Omental fat pad (tissue), 4 donors: ENCODE measurements around the gene HOXA5. TPM values are rescaled to one million over a fixed set of nuclear protein-coding genes. Genes with fewer than 3 reads are reported as not detected.

Experiments used
- ATAC-seq: fragments of 150-250 bp; one replicate; pipeline ENCODE4 v1.9.1; 2016; ENCODE audit warnings: mild to moderate bottlenecking, moderate library complexity; ENCODE audit not compliant: low FRiP score
- DNase-seq: peaks from one replicate; pipeline ENCODE4 v3.0.0-alpha.2; 2019; ENCODE audit warnings: low spot score
- total RNA-seq, 4 donors: library from RNA; depleted of rRNA; stranded (reverse); fragments of >200 nt; gene quantifications; one replicate each; pipeline ENCODE4 v1.1.0, GENCODE V29; 2016
- TF ChIP-seq, protein P1 (sequence below), 3 donors: fragments of 450-650 bp; IDR thresholded peaks; one replicate each; pipeline ENCODE4 v1.5.1; 2016 to 2017; ENCODE audit warnings: antibody characterized with exemption in 3 of 3, mild to moderate bottlenecking in 3 of 3, moderate library complexity in 2 of 3

The HOXA5 gene
- total RNA-seq, 4 donors from 2014 or later, result 10.4 to 39.4 (median 26.5) TPM

DNA sequence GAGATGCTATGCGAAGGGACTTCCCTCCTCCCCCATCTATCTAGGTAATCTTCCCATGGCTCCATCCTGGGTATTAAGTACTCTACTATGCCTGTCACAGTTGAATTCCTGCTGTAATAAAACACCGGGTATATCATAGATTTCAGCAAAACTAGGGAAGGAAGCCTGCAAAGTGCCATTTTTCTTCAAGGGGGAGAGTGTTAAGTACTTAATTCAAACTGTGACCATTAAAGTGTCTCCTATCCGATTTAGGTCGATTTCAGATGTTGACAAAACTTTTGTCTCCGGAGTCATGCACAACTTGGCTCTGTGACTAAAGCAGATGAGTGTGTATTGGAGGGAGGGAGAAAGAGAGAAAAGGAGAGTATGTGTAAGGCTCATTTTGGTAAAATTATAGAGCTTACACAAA, 17.5 kb downstream of the HOXA5 start:
- ATAC-seq (no peak), DNase-seq (no peak)
- TF ChIP-seq, protein P1, sequence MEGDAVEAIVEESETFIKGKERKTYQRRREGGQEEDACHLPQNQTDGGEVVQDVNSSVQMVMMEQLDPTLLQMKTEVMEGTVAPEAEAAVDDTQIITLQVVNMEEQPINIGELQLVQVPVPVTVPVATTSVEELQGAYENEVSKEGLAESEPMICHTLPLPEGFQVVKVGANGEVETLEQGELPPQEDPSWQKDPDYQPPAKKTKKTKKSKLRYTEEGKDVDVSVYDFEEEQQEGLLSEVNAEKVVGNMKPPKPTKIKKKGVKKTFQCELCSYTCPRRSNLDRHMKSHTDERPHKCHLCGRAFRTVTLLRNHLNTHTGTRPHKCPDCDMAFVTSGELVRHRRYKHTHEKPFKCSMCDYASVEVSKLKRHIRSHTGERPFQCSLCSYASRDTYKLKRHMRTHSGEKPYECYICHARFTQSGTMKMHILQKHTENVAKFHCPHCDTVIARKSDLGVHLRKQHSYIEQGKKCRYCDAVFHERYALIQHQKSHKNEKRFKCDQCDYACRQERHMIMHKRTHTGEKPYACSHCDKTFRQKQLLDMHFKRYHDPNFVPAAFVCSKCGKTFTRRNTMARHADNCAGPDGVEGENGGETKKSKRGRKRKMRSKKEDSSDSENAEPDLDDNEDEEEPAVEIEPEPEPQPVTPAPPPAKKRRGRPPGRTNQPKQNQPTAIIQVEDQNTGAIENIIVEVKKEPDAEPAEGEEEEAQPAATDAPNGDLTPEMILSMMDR (IDR thresholded peaks at IDR 0.05), result no peak

DNA sequence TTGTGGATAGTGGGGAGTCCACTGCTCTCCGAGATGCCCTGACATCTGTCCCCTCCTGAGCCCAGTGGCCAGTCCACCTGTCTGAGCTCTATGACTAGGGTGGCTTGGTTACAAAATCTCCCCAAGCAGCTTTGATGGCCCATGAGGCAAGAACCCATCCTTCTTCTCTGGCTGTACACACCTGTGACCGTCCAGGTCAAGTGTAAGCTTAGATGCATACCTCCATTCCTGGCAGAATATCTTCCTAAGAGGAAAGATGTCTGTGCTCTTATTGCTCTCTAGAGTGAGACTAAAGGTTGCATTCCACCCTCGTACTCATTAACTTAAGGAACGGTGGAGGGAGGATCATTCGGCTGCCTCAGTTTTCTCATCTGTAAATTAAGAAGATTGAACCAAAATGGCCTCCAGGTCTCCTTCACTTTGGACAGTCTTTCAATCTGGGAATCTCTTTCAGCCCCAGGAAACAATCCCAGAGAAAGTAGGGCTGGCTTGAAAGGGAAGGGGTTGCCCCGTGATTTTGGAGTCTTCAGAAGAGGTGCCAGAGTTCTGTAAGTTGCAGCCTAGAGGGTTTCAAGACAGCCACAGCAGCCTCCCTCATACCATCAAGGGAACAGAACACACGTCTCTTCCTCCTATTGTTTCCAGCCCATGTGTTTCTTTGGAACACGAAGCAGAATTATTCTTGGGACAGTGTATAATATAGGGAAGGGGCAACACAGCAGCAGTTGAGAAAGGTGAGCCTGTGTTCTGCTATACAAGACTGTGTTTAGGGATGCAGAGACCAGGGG, 18.4 kb downstream of the HOXA5 start:
- DNase-seq, result peak; percentile 18
- TF ChIP-seq, protein P1 (IDR thresholded peaks at IDR 0.05), result no peak

DNA sequence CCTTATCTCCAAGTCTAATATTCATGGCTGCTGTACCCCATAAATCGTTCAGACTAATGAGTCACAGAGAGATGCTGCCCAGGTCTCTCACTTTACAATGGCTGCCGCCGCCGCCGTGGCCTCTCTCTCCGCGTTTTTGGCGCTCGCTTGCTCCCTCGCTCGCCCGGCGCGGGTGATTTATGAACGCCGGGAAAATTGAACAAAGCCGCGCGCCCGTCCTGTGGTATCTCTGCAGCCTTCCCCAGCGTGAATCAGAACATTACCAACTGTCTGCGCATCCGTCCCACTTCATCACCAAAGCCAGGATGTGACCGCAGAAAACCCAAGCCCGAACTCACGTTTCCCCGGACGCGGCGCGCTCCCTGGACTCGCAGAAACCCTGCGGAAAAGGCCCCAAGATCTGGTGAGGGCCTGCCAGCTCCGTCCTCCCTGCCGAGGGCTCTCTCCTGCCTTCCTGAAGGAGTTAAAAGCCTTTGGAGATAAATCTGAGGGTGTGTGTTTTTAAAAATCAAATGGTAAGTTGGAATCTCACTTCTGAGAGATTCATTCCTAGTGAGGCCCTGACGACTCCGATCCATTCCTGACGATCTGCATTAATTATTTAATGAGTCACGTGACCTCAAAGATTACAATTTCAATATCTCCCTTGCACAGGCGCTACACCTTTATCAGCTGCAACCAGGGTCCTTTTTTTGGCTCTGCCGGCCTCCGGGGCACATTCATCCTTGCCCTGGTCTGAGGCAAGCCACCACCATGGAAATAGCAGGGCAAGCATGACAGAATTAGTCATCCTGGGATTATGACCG, 19.2 kb downstream of the HOXA5 start:
- peak; percentile 81 for ATAC-seq
- DNase-seq, result peak; percentile 22
- TF ChIP-seq, protein P1 (IDR thresholded peaks at IDR 0.05), result no peak

More for the DNA sequence above, 18.4 kb downstream of the HOXA5 start:
- ATAC-seq, result no peak

DNA sequence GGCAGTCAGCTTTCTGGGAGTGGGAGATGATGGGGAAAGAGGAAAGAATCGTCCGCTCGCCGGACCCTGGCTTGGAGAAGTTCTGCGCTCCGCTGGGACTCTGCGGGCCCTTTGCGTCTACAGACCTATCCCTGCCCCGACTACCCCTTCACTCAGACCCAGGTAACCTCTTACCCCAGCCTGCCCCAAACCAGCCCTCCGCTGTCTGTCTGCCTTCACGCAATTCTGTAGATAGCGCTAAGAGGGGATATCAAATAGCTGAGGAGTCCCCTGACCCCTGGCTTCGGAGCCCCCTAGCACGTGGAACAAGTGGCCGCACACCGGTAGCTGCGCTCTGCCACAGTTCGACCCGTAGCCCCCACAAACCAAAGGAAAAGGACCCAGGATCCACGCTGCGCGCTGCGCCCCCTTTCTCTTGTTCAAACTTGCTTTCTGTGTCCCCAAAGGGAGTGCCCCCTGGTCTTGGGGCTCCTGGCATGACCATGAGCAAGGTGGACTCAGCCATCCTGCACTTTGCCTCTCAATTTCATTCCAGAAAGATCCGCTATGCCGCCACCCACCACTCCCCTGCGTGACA, 19.9 kb downstream of the HOXA5 start:
- DNase-seq, result no peak
- TF ChIP-seq, protein P1 (IDR thresholded peaks at IDR 0.05), result no peak
- no peak for ATAC-seq

DNA sequence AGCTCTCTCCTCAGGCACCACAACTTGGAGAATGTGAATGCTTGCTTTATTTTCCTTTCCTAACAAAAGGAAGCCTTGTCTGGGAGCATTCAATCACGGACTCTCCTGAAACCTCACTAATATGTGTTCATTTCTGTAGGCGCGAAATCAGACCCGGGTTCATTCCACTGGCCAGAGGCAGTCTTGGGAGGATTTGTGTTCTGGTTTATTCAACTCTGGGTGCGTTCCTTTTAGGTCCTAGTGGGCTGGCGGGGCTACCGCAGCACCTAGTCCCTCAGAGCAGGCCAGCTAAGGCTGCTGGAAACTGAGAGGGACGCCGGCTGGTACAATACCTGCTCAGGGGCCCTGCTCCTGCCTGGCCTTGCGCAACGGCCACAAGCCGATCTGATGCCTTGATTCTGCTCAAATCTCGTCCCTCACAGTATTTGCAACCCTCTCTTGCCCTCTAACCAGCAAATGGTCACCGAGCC, 20.4 kb downstream of the HOXA5 start:
- no peak for DNase-seq
- TF ChIP-seq, protein P1 (IDR thresholded peaks at IDR 0.05), result no peak
- no peak for ATAC-seq

DNA sequence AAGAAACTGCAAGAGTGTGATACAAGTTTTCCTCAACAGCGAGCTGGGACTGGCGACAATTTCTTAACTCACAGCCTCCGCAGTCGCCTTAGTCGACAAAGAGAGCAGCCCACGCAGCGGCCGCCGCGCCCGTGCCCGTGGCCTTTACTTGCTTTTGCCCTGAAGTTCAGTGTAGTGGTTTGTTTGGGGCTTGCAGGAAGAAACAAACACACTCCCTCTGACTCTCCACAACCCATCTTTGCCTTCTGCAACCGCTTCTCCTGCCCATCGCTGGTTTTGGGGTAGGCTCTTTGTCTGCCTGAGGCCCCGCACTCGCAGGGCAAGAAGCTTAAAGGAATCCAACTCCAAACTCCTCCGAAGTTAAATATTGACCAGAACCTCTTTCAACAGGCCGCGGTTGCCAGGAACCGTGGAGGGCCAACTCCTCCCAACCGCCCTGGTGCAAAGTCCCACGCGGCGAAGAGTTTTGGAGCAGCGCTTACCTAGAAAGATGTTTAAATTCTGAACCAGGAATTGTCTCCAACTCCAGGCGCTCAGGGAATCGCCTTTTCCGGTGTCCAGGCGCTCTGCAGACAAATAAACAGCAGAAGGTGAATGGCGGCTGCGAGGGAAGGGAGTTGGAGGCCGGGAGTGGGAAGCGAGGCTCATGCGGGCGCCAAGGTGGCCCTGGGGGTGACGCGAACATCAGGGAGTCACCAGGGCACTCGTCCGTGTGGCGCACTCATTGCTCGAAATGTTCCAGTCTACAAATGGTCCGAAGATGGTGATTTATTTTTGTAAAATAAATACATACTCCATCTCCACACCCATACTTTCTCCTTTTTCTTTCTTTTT, 21.2 kb downstream of the HOXA5 start:
- TF ChIP-seq, protein P1 (IDR thresholded peaks at IDR 0.05), result no peak
- DNase-seq (no peak), ATAC-seq (no peak)
